NCI-H128 (cell line): ENCODE data around the gene PIK3C2A.

Experiments used
- DNase-seq: peaks from one replicate; lab custom pipeline; 2025; ENCODE audit not compliant: unreplicated experiment; lab: John Stamatoyannopoulos, UW

Gene PIK3C2A

DNA sequence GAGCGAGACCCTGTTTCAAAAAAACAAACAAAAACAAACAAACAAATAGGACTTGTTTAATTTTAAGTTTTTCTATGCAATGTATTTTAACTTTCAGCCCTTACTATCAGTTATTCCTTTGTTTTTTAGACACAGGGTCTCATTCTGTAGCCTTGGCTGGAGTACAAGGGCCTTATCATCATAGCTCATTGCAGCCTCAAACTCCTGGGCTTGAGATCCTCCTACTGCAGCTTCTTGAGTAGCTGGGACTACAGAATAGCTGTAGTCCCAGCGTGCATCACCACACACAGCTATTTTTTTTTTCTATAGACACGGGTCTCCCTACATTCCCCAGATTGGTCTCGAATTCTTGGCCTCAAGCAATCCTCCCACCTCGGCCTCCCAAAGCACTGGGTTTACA lies 44.5 kb downstream of the PIK3C2A start:
- no peak for DNase-seq

DNA sequence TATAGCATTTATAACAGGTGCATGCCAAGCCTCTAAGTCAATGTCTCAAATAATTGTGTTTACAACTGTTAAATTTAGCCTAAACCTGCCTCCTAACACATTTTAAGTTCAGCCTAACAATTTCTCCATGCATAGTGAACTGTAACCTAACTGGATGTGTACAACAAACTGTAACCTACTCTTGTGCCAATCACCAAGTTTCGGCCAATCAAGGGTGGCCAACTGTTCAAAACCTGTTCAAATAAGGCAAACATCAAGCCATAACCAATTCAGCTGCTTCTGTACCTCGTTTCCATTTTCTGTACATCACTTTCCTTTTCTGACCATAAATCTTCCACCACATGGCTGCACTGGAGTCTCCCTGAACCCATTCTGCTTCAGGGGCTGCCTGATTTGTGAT lies 45.4 kb downstream of the PIK3C2A start:
- DNase-seq: no peak

- no peak for DNase-seq
These were observed 46.3 kb downstream of the PIK3C2A start for GRCh38 chr11:17161515-17161914.

DNA sequence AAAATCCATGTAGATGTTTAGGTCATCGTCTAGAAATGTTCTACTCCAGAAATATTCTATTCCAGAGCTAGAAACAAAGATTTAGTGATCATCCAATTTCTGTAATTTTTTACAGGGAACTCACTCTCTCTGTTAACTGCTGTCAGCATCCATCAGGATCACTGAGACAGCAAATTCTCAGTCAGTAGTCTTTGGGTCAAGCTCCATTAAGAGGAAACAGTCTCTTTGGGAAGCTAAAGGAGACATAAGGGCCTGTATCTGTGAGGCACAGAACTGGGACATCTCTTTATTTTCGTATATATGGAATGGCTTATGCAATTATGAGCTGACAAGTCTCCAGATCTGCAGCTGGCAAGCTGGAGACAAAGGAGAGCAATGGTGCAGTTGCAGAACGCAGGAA lies 48.3 kb downstream of the PIK3C2A start:
- DNase-seq: no peak
